ENCODE results near the gene DAGLA.

The DAGLA gene

DNA sequence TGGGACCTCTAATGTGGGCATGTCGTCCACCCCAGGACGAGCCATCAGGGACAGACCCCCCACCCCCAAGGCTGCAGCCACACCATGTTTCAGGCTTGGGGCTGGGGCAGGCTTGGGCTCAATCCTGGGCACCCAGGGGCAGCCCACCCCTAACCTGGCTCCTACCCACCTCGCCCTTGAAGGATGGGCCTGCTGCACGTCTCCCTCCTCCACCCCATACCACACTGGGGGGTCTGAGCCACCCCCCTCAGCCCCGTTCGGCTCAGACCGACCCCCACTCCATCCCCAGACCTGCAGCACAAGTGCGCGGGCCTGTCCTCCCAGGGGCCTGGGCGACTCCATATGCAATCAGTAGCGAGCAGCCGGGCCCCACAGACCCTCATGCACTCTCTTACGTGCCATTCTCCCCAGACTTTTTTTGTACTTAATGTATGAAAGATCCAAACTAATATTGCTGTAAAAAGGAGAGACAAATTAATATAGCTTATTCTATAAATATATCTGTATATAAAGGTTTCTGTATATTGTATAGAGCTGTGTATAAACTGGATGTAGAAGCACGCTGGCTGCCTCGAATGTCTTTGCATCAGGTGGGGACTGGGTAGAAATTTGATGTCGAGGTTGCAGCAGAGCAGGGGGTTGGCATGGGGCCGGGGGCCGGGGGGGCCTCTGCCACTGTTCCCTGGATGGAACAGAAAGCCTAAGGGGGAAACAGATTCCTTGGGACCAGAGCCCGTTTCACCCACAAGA lies 66.4 kb downstream of the DAGLA start:
- Histone ChIP-seq H3K27me3 (ENCODE audit: low read length) (no peaks in the 10 kb centered on the region), H3K36me3 (ENCODE audit: low read length) (no peaks in the 10 kb centered on the region), H4K20me1 (ENCODE audit: low read depth, low read length) (no peaks in the 10 kb centered on the region), H2AFZ (ENCODE audit: low read depth, low read length, severe bottlenecking) (no peak overlapping the region), H3K4me2 (ENCODE audit: low read depth, low read length, poor library complexity, severe bottlenecking) (no peak overlapping the region), H3K9me3 (ENCODE audit: insufficient read depth, low read length) (no peaks in the 10 kb centered on the region), H3K4me3 (ENCODE audit: insufficient read depth, low read length, poor library complexity, severe bottlenecking) (no peak overlapping the region), H3F3A (ENCODE audit: insufficient read depth) (no peaks in the 10 kb centered on the region), H3K79me2 (ENCODE audit: insufficient read depth, low read length) (no peaks in the 10 kb centered on the region), H3K27ac (ENCODE audit: low read depth, low read length) (no peak overlapping the region), H3K9ac (ENCODE audit: low read length) (no peak overlapping the region), H3K9me2 (replicated peaks; ENCODE audit: insufficient read depth, low read length) (no peaks in the 10 kb centered on the region)
- no peak for TF ChIP-seq EZH2phosphoT487 (conservative IDR thresholded peaks at IDR 0.05; ENCODE audit: low read length)
- TF ChIP-seq, protein P1, sequence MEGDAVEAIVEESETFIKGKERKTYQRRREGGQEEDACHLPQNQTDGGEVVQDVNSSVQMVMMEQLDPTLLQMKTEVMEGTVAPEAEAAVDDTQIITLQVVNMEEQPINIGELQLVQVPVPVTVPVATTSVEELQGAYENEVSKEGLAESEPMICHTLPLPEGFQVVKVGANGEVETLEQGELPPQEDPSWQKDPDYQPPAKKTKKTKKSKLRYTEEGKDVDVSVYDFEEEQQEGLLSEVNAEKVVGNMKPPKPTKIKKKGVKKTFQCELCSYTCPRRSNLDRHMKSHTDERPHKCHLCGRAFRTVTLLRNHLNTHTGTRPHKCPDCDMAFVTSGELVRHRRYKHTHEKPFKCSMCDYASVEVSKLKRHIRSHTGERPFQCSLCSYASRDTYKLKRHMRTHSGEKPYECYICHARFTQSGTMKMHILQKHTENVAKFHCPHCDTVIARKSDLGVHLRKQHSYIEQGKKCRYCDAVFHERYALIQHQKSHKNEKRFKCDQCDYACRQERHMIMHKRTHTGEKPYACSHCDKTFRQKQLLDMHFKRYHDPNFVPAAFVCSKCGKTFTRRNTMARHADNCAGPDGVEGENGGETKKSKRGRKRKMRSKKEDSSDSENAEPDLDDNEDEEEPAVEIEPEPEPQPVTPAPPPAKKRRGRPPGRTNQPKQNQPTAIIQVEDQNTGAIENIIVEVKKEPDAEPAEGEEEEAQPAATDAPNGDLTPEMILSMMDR (IDR thresholded peaks at IDR 0.05; ENCODE audit: insufficient read depth, low read length, poor library complexity, severe bottlenecking): no peak

DNA sequence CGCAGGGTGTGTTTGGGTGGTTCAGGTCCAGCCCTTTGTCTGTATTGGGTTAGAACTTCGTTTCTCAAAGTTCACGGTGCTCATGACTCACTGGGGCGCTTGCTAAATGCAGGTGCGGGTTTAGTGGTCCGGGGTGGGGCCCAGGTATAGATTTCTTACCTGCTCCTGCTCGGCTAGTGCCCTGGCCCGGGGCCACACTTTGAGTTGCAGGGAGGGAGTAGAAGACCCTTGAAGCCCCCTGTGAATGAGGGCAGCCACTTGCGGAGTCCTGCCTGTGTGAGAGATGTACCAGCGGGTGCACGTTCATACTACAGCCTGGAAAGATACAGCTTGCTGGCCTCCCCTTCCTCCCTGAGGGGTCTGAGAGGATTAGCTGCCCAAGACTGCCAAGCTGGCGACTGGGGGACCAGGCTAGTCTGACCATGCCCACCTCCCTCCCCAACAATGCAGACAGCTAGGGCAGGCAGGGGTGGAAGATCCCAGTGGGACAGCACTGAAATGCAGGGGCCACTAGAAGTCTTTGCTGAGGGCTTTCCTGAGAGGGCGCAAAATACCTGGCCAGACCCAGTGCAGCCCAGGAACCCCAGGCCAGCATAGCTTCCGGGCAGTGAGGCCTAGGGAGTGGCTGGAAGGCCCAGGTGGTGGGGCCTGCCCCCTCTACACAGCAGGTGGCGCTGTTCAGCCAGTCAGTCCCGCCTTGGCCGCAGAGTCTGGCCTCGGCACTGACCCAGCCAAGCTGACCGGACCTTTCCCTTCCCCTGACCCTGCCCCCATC lies 67.2 kb downstream of the DAGLA start:
- Histone ChIP-seq H3K4me3 (ENCODE audit: insufficient read depth, low read length, poor library complexity, severe bottlenecking) (no peak overlapping the region), H3K79me2 (ENCODE audit: insufficient read depth, low read length) (no peaks in the 10 kb centered on the region), H3K27me3 (ENCODE audit: low read length) (no peaks in the 10 kb centered on the region), H3F3A (ENCODE audit: insufficient read depth) (no peaks in the 10 kb centered on the region), H3K4me2 (ENCODE audit: low read depth, low read length, poor library complexity, severe bottlenecking) (no peak overlapping the region), H4K20me1 (ENCODE audit: low read depth, low read length) (no peaks in the 10 kb centered on the region), H3K9me3 (ENCODE audit: insufficient read depth, low read length) (no peaks in the 10 kb centered on the region), H3K36me3 (ENCODE audit: low read length) (no peaks in the 10 kb centered on the region), H3K9me2 (replicated peaks; ENCODE audit: insufficient read depth, low read length) (no peaks in the 10 kb centered on the region), H2AFZ (ENCODE audit: low read depth, low read length, severe bottlenecking) (no peak overlapping the region), H3K27ac (ENCODE audit: low read depth, low read length) (no peak overlapping the region), H3K9ac (ENCODE audit: low read length) (no peak overlapping the region)
- TF ChIP-seq, protein P1 (IDR thresholded peaks at IDR 0.05; ENCODE audit: insufficient read depth, low read length, poor library complexity, severe bottlenecking): peak; percentile 85
- TF ChIP-seq EZH2phosphoT487 (conservative IDR thresholded peaks at IDR 0.05; ENCODE audit: low read length): no peak

DNA sequence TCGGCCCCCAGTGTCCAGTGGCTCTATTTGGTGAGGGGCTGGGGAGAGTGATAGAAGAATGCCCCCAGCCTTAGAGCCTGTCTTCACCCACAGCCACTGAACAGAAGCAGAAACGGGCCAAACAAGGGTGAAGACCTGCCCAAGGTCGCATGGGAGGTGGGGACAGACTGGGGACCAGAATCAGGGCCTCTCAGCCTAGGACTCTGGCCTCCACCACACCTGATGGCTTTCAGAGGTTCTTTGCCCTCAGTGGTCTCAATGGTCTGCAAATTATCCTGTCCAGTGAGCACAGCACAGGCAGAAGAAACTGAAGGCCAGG lies 67.7 kb downstream of the DAGLA start:
- H4K20me1 ChIP-seq (ENCODE audit: low read depth, low read length): no peaks in the 10 kb centered on the region
- TF ChIP-seq EZH2phosphoT487 (conservative IDR thresholded peaks at IDR 0.05; ENCODE audit: low read length): no peak
- TF ChIP-seq, protein P1 (IDR thresholded peaks at IDR 0.05; ENCODE audit: insufficient read depth, low read length, poor library complexity, severe bottlenecking): peak; percentile 9
- no peaks in the 10 kb centered on the region for H3K36me3 ChIP-seq (ENCODE audit: low read length)
- H3K27ac ChIP-seq (ENCODE audit: low read depth, low read length): no peak overlapping the region
- H3K4me3 ChIP-seq (ENCODE audit: insufficient read depth, low read length, poor library complexity, severe bottlenecking): no peak overlapping the region
- H3K4me2 ChIP-seq (ENCODE audit: low read depth, low read length, poor library complexity, severe bottlenecking): no peak overlapping the region
- H3K79me2 ChIP-seq (ENCODE audit: insufficient read depth, low read length): no peaks in the 10 kb centered on the region
- no peaks in the 10 kb centered on the region for H3K27me3 ChIP-seq (ENCODE audit: low read length)
- no peaks in the 10 kb centered on the region for H3F3A ChIP-seq (ENCODE audit: insufficient read depth)
- H2AFZ ChIP-seq (ENCODE audit: low read depth, low read length, severe bottlenecking): no peak overlapping the region
- H3K9me2 ChIP-seq (replicated peaks; ENCODE audit: insufficient read depth, low read length): no peaks in the 10 kb centered on the region
- H3K9ac ChIP-seq (ENCODE audit: low read length): no peak overlapping the region
- H3K9me3 ChIP-seq (ENCODE audit: insufficient read depth, low read length): no peaks in the 10 kb centered on the region

All from SU-DHL-6 (cell line).